Lower leg skin (tissue), 4 donors: ENCODE data around the gene EML2. TPM values are rescaled to one million over a fixed set of nuclear protein-coding genes. Genes with fewer than 3 reads are reported as not detected.

Experiments used
- DNase-seq, 2 donors: peaks; one replicate each; pipeline ENCODE4 v3.0.0-alpha.2; 2019; ENCODE audit warnings: low spot score in 2 of 2
- H3K4me3 ChIP-seq: fragments of 200-600 bp; sonication (generic); 2 replicates; pipeline ENCODE4 v1.5.1; 2017; ENCODE audit warnings: mild to moderate bottlenecking, low read depth; ENCODE audit not compliant: poor library complexity, severe bottlenecking
- POLR2A ChIP-seq, 2 donors: fragments of 450-650 bp; IDR thresholded peaks; one replicate each; pipeline ENCODE4 v1.6.1; 2016 to 2017; ENCODE audit warnings: antibody characterized with exemption in 2 of 2, mild to moderate bottlenecking in 1 of 2, moderate library complexity in 1 of 2
- WGBS, 2 donors: methylation state at CpG; one replicate each; pipeline ENCODE4 v1.1.5; 2018; 5-methylcytosine and 5-hydroxymethylcytosine counted together
- intact Hi-C: fragments of 100-400 bp; cut with DNase I; formaldehyde crosslinking; loops from one replicate; pipeline ENCODE4 v1.15.0; 2023; ENCODE audit warnings: low total_unique reads
- total RNA-seq, 4 donors: library from RNA; depleted of rRNA; stranded (reverse); fragments of >200 nt; gene quantifications; one replicate each; pipeline ENCODE4 v1.1.0, GENCODE V29; 2016
- TF ChIP-seq, protein P1 (sequence below), 3 donors: fragments of 450-650 bp; IDR thresholded peaks; one replicate each; pipeline ENCODE4 v1.5.1; 2016; ENCODE audit warnings: antibody characterized with exemption in 3 of 3, mild to moderate bottlenecking in 3 of 3, moderate library complexity in 2 of 3

The EML2 gene
- total RNA-seq, 4 donors from 2014 or later: 85.6 to 101 (median 89.4) TPM

DNA sequence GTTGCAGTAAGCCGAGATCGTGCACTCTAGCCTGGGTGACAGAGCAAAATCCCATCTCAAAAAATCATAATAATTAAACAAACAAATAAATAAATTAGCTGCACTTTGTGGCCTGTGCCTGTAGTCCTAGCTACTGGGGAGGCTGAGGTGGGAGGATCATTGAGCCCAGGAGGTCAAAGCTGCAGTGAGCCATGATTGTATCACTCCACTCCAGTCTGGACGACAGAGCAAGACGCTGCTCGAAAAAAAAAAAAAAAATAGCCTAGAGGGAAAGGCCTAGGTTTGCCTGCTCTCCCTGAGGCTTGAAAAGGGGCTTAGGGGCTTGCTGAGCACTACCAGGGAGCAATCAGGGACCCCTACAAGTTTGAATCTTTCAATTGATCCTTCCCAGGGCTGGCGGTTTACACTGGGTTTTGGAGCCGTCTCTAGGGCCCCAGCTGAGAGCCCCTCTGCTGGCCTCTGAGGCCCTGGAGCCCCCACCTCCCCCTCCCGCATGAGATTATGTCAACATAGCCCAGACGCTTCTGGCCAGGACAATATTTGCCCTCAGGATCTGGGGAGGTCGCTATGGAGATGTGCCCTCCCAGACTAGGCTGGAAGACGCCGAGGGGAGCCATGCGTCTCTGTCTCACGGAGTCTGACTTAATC is 18.4 kb upstream of the EML2 start:
- 47 to 58% methylated on average over 14 of the region's 14 CpGs for whole genome bisulfite sequencing, 2 donors
- DNase-seq: no peak
- TF ChIP-seq, protein P1, sequence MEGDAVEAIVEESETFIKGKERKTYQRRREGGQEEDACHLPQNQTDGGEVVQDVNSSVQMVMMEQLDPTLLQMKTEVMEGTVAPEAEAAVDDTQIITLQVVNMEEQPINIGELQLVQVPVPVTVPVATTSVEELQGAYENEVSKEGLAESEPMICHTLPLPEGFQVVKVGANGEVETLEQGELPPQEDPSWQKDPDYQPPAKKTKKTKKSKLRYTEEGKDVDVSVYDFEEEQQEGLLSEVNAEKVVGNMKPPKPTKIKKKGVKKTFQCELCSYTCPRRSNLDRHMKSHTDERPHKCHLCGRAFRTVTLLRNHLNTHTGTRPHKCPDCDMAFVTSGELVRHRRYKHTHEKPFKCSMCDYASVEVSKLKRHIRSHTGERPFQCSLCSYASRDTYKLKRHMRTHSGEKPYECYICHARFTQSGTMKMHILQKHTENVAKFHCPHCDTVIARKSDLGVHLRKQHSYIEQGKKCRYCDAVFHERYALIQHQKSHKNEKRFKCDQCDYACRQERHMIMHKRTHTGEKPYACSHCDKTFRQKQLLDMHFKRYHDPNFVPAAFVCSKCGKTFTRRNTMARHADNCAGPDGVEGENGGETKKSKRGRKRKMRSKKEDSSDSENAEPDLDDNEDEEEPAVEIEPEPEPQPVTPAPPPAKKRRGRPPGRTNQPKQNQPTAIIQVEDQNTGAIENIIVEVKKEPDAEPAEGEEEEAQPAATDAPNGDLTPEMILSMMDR (IDR thresholded peaks at IDR 0.05): no peak
- TF ChIP-seq POLR2A (IDR thresholded peaks at IDR 0.05): no peak
- intact Hi-C loops: no loop called here
- H3K4me3 ChIP-seq: no peak overlapping the region

DNA sequence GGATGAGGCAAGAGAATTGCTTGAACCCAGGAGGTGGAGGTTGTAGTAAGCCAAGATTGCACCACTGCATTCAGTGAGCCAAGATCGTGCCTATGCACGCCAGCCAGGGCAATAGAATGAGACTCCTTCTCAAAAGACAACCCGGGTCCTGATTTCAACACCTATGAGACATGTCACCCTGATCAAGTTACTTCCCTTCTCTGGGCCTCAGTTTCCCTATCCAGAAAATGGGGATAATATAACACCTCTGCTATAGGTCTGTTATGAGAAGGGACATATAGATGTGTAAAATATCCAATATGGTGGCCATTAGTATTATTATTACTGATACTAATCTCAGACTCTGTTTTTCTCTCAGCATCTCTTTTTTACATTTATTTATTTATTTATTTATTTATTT is 15.9 kb upstream of the EML2 start:
- H3K4me3 ChIP-seq: no peak overlapping the region
- 57 to 78% methylated on average over 3 of the region's 3 CpGs for WGBS, 2 donors
- TF ChIP-seq, protein P1 (IDR thresholded peaks at IDR 0.05): no peak
- no peak for TF ChIP-seq POLR2A (IDR thresholded peaks at IDR 0.05)
- intact Hi-C loops: no loop called here
- no peak for DNase-seq

DNA sequence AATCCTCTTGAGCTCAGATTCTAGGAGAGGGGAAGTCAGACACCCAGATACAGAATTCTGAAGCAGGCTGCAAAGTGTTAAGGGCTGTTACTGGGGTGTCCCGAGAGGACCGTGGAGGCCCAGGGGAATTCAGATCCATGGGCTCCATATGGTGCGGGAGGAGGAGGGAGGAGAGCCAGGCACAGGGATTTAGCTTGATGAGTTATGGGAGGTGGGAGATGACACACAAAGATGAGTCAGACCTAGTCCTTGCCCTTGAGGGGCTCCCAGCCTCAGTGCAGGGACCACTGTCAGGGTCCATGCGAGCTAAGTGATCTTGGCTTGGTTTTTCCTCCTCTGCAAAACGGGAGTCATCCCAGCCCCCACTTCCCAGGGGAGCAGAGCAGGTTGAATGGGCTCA is 14.4 kb upstream of the EML2 start:
- no peak for DNase-seq
- intact Hi-C loops: no loop called here
- no peak overlapping the region for H3K4me3 ChIP-seq
- 44 to 50% methylated on average over 5 of the region's 5 CpGs for WGBS, 2 donors
- TF ChIP-seq, protein P1 (IDR thresholded peaks at IDR 0.05): no peak
- no peak for TF ChIP-seq POLR2A (IDR thresholded peaks at IDR 0.05)

DNA sequence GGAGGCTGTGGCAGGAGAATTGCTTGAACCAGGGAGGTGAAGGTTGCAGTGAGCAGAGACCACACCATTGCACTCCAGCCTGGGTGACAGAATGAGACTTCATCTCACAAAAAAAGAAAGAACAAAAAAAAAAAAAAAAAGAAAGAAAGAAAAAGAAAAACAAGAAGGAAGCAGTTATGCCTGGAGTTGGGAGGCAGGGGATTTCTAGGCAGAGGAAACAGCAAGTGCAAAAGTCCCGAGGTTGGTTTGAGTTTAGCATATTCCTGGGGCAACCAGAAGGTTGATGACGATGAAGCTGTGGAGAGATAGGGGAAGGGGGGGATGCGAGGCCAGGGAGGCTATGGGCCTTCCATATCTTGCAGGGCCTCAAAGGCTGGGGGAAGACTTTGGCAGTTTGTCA is 11.5 kb upstream of the EML2 start:
- no peak for TF ChIP-seq POLR2A (IDR thresholded peaks at IDR 0.05)
- TF ChIP-seq, protein P1 (IDR thresholded peaks at IDR 0.05): no peak
- intact Hi-C loops: no loop called here
- WGBS, 2 donors: 72 to 84% methylated on average over 3 of the region's 3 CpGs
- H3K4me3 ChIP-seq: no peak overlapping the region
- no peak for DNase-seq

DNA sequence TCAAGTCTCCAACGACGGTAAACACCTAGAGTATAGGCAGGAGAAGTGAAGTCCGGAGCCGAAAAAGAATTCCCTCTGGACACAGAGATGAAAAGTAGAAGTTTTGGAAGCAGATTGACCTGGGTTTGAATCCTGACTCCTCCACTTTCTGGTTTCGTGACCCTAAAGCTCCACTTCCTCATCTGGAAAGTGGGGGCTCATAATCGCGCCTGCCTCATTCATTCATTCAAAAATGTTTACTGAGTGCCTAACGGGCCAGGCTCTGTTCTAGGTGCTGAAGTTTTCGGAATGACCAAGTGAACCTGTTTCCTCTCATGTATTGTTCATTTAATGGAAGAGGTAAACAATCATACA is 7.1 kb upstream of the EML2 start:
- no peak overlapping the region for H3K4me3 ChIP-seq
- WGBS, 2 donors: 15 to 22% methylated on average over 9 of the region's 9 CpGs
- no peak for TF ChIP-seq POLR2A (IDR thresholded peaks at IDR 0.05)
- TF ChIP-seq, protein P1 (IDR thresholded peaks at IDR 0.05): no peak
- intact Hi-C loops: loop anchor here (10.0 kb wide), 1 partner anchor 122 kb away; no protein-coding TSS in a partner anchor
- no peak for DNase-seq
